Ascending aorta (tissue), 2 donors: Measurements from ENCODE around the gene PDZRN4. TPM values are rescaled to one million over a fixed set of nuclear protein-coding genes. Genes with fewer than 3 reads are reported as not detected.

Experiments
- DNase-seq, 2 donors: peaks; one replicate each; pipeline ENCODE4 v3.0.0-alpha.2; 2019; ENCODE audit warnings: low spot score in 2 of 2
- H3K27ac ChIP-seq, 2 donors: fragments of 200-600 bp; sonication (generic); one replicate each; pipeline ENCODE4 v1.5.1; 2016 to 2017; ENCODE audit warnings: mild to moderate bottlenecking in 1 of 2
- H3K27me3 ChIP-seq: fragments of 200-600 bp; sonication (generic); one replicate; pipeline ENCODE4 v1.5.1; 2017
- H3K36me3 ChIP-seq, 2 donors: fragments of 200-600 bp; sonication (generic); one replicate each; pipeline ENCODE4 v1.5.1; 2016
- H3K4me1 ChIP-seq, 2 donors: fragments of 200-600 bp; sonication (generic); one replicate each; pipeline ENCODE4 v1.5.1; 2016 to 2017; ENCODE audit warnings: mild to moderate bottlenecking in 1 of 2
- H3K4me3 ChIP-seq, 2 donors: fragments of 200-600 bp; sonication (generic); one replicate each; pipeline ENCODE4 v1.5.1; 2016 to 2017; ENCODE audit warnings: mild to moderate bottlenecking in 1 of 2
- H3K9me3 ChIP-seq, 2 donors: fragments of 200-600 bp; sonication (generic); one replicate each; pipeline ENCODE4 v1.5.1; 2016
- CTCF ChIP-seq, 3 experiments: fragments of 200-600 bp in 2 of 3; fragments of 450-650 bp in 1 of 3; sonication (generic) in 2 of 3; IDR thresholded peaks; one replicate each; pipeline ENCODE4 v1.5.1; 2016 to 2019; ENCODE audit warnings: antibody characterized with exemption in 3 of 3, mild to moderate bottlenecking in 1 of 3, moderate library complexity in 1 of 3
- intact Hi-C: fragments of 100-400 bp; cut with DNase I; formaldehyde crosslinking; loops from one replicate; pipeline ENCODE4 v1.15.1; 2023
- total RNA-seq: library from RNA; depleted of rRNA; stranded (reverse); fragments of >200 nt; gene quantifications from one replicate; pipeline ENCODE4 v1.1.0, GENCODE V29; 2016

PDZRN4 gene
- total RNA-seq, 1 donor from 2014 or later = 1.3 TPM

DNA sequence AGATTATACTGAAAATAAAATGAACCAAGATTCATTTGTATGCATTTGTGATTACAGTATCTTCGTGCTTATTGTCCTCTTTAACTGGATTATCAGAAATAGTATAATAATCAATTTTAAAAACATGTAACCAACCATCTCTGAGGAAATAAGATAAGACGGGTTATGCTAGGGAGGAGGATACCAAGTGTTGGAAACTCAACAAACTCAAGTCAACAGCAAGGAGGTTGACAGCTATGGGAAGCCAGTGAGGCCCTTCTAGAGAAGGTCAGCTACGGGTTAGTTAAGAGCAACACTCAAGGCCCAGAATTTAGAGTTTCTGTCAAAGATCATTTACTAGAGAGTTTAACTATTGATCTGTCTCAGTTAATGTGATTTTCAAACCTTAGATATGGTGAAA lies 137.2 kb downstream of the PDZRN4 start:
- DNase-seq = no peak
- no peak overlapping the region for H3K4me3 ChIP-seq
- no peaks in the 10 kb centered on the region for H3K4me1 ChIP-seq
- H3K9me3 ChIP-seq = no peaks in the 10 kb centered on the region
- TF ChIP-seq CTCF (IDR thresholded peaks at IDR 0.05) = no peak
- H3K36me3 ChIP-seq = no peaks in the 10 kb centered on the region
- H3K27ac ChIP-seq = no peak overlapping the region
- intact Hi-C loops = no loop called here
- H3K27me3 ChIP-seq = no peaks in the 10 kb centered on the region

DNA sequence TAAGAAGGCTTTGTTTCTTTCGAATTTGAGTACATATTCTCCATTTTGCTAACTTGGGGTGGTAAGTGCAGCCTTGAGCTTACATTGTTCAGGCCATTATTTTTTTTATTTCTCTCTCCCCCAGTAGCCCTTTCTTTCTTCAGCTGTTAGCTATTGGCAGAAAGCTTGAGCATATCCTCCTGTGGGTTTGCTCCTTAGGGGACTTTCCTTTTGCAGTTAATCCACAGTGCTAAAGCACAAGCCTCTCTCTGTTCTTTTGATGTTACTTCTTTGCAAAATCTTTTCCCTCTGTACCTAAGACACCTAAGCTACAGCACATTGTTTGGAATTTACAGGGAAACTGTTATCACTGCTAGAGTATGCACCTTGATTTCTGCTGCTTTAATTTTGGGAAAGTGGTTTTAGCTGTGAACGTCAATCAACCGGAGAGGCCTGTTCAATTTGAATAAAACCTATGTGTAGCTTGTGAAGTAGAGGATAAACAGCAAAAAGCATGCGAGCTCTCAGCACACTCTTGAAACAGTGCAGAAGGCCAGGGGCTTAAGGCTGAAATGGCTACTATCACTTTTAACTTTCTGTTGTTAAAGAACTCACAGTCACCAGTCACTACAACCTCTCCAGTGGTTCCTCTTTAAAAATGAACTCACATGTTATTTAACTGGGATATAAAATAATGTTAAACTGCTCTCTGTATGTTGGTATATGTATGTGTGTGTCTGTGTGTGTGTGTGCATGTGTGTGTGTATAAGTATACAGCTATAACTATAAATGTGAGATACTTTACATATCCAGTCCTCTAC lies 139.2 kb downstream of the PDZRN4 start:
- DNase-seq = no peak
- H3K27me3 ChIP-seq = no peaks in the 10 kb centered on the region
- no peak overlapping the region for H3K4me3 ChIP-seq
- TF ChIP-seq CTCF (IDR thresholded peaks at IDR 0.05) = no peak
- intact Hi-C loops = no loop called here
- H3K9me3 ChIP-seq = no peaks in the 10 kb centered on the region
- H3K4me1 ChIP-seq = no peaks in the 10 kb centered on the region
- H3K27ac ChIP-seq = no peak overlapping the region
- no peaks in the 10 kb centered on the region for H3K36me3 ChIP-seq

DNA sequence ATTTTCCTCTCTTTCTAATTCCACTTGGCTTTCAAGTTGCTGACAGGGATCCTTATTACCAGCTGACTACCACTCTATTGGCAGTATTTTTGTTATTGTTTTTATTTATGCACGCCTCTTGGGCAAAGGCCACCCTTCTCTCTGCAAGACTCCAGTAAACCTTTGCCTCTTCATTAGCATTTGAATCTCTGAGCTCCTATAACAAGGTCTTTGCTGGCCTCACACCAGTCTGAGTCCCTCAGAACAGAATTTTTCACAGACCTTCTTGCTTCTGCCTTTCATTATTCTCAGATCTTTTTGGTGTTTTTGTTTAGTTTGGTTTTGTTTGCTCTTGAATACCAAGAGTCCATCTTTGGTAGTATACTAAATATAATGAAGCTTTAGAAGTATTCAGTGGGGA lies 145.9 kb downstream of the PDZRN4 start:
- Histone ChIP-seq H3K4me1 (no peaks in the 10 kb centered on the region), H3K27ac (no peak overlapping the region), H3K9me3 (no peaks in the 10 kb centered on the region), H3K36me3 (no peaks in the 10 kb centered on the region), H3K27me3 (no peaks in the 10 kb centered on the region), H3K4me3 (no peak overlapping the region)
- no peak for TF ChIP-seq CTCF (IDR thresholded peaks at IDR 0.05)
- intact Hi-C loops = no loop called here
- no peak for DNase-seq

DNA sequence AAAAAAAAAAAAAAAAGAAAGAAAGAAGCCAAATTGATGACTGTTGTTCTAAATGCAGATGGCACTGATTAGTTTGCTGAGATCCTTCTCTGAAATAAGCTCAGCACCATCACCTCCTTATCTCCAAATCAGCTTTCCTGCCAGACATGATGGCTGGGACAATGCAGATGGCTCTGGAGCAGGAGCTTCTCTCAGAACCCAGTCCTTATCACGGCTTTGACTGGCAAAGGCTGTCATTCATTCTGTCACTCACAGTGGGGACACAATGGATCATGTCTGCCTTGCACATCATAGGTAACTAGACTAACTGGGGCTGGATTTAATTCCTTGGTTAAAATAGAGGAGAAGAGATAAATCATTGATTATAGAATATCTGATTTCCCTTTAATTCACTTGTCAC lies 146.3 kb downstream of the PDZRN4 start:
- Histone ChIP-seq H3K27ac (no peak overlapping the region), H3K27me3 (no peaks in the 10 kb centered on the region), H3K36me3 (no peaks in the 10 kb centered on the region), H3K9me3 (no peaks in the 10 kb centered on the region), H3K4me1 (no peaks in the 10 kb centered on the region), H3K4me3 (no peak overlapping the region)
- intact Hi-C loops = no loop called here
- no peak for TF ChIP-seq CTCF (IDR thresholded peaks at IDR 0.05)
- DNase-seq = no peak

DNA sequence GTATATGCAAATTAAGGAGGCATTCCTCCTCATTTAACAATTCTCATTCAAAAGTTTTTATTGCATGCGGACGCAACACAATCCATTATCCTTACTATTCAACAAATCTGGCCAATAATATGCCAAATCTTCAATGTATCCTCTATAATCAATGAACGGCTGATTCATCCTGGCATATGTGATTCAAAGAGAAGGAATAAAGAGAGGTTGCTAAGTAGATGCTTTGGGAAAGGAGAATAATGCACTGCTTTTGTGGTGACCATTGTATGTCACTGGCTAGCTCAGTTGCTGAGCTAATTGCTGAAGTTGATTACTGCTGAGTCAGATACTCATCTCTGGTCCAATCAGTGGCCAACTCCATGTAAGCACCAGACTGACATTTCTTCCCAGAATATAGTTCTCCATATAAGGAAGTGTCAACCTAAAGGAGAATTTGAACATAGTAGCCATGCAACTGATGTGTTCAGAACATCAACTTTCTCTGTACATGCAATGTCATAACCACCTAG lies 148.0 kb downstream of the PDZRN4 start:
- TF ChIP-seq CTCF (IDR thresholded peaks at IDR 0.05) = no peak
- intact Hi-C loops = no loop called here
- DNase-seq = no peak
- Histone ChIP-seq H3K36me3 (no peaks in the 10 kb centered on the region), H3K4me3 (no peak overlapping the region), H3K9me3 (no peaks in the 10 kb centered on the region), H3K4me1 (no peaks in the 10 kb centered on the region), H3K27ac (no peak overlapping the region), H3K27me3 (no peaks in the 10 kb centered on the region)
